Peyer's patch (tissue), 4 donors: ENCODE measurements around the gene EEFSEC. TPM values are rescaled to one million over a fixed set of nuclear protein-coding genes. Genes with fewer than 3 reads are reported as not detected.

Experiments used
- DNase-seq, 3 donors: peaks; one replicate each; pipeline ENCODE4 v3.0.0-alpha.2; 2017 to 2019
- H3K27ac ChIP-seq, 4 donors: fragments of 200-600 bp; sonication (generic); one replicate each; pipeline ENCODE4 v1.5.1; 2016 to 2019
- H3K27me3 ChIP-seq, 2 donors: fragments of 200-600 bp; sonication (generic); one replicate each; pipeline ENCODE4 v1.5.1; 2019
- H3K36me3 ChIP-seq, 3 donors: fragments of 200-600 bp; sonication (generic); one replicate each; pipeline ENCODE4 v1.5.1; 2016 to 2019
- H3K4me1 ChIP-seq, 4 donors: fragments of 200-600 bp; sonication (generic); one replicate each; pipeline ENCODE4 v1.5.1; 2016 to 2019
- H3K4me3 ChIP-seq, 4 donors: fragments of 200-600 bp; sonication (generic); 1 replicate in 3 of 4; 2 replicates in 1 of 4; pipeline ENCODE4 v1.5.1; 2016 to 2019; ENCODE audit warnings: mild to moderate bottlenecking in 1 of 4
- H3K9me3 ChIP-seq, 4 donors: fragments of 200-600 bp; sonication (generic); one replicate each; pipeline ENCODE4 v1.5.1; 2016 to 2019; ENCODE audit warnings: mild to moderate bottlenecking in 1 of 4
- POLR2A ChIP-seq, 2 donors: fragments of 450-650 bp; IDR thresholded peaks; one replicate each; pipeline ENCODE4 v1.5.1; 2017; ENCODE audit warnings: antibody characterized with exemption in 2 of 2, mild to moderate bottlenecking in 2 of 2, moderate library complexity in 2 of 2
- total RNA-seq, 4 donors: library from RNA; depleted of rRNA; stranded (reverse); fragments of >200 nt; gene quantifications; one replicate each; pipeline ENCODE4 v1.1.0, GENCODE V29; 2016
- TF ChIP-seq, protein P1 (sequence below), 6 experiments: fragments of 450-650 bp in 4 of 6; fragments of 200-600 bp in 2 of 6; sonication (generic) in 1 of 6; IDR thresholded peaks; one replicate each; pipeline ENCODE4 v1.5.1; 2017 to 2019; ENCODE audit warnings: antibody characterized with exemption in 6 of 6, mild to moderate bottlenecking in 3 of 6, moderate library complexity in 1 of 6

EEFSEC gene
- total RNA-seq, 4 donors from 2014 or later: 11.7 to 50.3 (median 19.6) TPM

DNA sequence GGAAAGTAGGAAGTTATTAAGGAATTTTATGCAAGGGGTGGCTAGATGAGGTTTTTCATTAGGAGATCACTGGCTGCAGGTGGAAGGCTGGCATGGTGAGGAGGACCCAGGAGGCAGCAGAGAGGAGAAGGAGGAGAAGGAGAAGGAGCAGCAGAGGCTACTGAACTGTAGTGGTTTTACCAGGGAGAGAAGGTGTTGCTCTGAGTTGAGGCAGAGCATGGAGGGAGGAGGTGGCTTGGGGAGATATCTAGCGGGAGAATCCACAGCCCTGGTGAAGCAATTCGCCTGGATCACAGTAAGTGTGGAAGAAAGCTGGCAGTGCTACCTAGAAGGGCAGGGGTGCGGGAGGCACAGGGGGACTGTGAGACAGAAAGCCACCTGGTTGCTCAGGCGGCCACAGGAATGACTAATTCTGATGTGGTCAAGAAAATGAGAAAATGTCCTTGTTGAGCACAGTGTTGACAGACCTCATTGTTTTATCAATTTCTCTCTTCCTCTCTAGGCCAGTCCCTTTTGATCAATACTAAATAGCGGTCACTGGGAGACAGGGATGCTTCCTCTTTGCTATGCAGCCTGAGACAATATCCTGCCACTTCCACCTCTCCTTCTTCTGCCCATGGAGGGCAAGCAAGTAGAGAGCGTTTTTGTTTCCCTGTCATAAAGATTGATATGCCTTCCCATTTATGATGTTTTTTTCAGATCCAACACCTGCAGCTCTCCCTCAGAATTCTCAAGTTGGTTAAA lies 94.6 kb downstream of the EEFSEC start:
- H3K4me1 ChIP-seq: no peaks in the 10 kb centered on the region
- H3K36me3 ChIP-seq: peaks cover 0 to 11% (median 0%) of the 10 kb centered on the region in 3 donors
- no peak overlapping the region for H3K27ac ChIP-seq
- H3K4me3 ChIP-seq: no peak overlapping the region
- no peaks in the 10 kb centered on the region for H3K9me3 ChIP-seq
- no peak for DNase-seq
- H3K27me3 ChIP-seq: no peaks in the 10 kb centered on the region
- TF ChIP-seq, protein P1, sequence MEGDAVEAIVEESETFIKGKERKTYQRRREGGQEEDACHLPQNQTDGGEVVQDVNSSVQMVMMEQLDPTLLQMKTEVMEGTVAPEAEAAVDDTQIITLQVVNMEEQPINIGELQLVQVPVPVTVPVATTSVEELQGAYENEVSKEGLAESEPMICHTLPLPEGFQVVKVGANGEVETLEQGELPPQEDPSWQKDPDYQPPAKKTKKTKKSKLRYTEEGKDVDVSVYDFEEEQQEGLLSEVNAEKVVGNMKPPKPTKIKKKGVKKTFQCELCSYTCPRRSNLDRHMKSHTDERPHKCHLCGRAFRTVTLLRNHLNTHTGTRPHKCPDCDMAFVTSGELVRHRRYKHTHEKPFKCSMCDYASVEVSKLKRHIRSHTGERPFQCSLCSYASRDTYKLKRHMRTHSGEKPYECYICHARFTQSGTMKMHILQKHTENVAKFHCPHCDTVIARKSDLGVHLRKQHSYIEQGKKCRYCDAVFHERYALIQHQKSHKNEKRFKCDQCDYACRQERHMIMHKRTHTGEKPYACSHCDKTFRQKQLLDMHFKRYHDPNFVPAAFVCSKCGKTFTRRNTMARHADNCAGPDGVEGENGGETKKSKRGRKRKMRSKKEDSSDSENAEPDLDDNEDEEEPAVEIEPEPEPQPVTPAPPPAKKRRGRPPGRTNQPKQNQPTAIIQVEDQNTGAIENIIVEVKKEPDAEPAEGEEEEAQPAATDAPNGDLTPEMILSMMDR (IDR thresholded peaks at IDR 0.05): no peak
- no peak for TF ChIP-seq POLR2A (IDR thresholded peaks at IDR 0.05)

DNA sequence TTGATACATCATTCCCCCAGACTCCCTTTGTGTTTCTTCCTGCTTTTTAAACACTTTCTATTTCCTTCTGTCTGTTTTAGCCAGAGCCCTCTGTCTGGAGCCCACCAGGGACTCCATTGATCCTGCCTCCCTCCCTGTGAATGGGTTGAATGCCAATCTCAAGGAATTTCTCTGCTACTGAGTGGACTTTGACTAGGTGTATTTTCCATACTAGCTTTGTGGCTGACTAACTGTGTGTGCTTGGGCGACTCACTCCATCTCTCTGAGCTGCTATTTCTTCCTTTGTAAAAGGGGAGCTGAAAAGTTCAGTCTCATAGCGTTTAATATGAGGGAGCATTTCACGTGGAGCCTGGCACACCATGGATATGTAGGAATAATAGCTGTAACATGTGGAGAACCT lies 98.8 kb downstream of the EEFSEC start:
- H3K36me3 ChIP-seq: peaks cover 0 to 3% (median 0%) of the 10 kb centered on the region in 3 donors
- H3K27me3 ChIP-seq: no peaks in the 10 kb centered on the region
- no peak overlapping the region for H3K4me3 ChIP-seq
- H3K9me3 ChIP-seq: no peaks in the 10 kb centered on the region
- no peak overlapping the region for H3K27ac ChIP-seq
- H3K4me1 ChIP-seq: no peaks in the 10 kb centered on the region
- TF ChIP-seq POLR2A (IDR thresholded peaks at IDR 0.05): no peak
- DNase-seq: no peak

DNA sequence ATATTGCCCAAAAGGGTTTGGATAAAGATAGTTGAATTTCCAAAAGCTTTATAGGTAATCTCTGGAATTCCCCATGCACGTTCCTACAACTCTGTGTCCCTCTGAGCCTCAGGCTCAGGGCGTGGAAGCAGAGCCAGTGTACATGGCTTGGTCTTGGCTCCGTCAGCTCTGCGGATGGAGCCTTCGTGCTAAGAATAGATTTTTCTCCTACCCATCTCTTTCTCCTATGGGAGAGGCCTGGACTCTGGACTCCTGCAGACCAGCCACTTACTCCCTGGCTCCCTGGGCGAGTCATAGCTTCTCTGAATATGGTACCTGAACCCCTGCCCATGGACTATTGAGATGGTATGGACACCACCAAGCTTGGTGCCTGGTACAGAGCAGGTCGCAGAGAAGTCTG lies 99.9 kb downstream of the EEFSEC start:
- Histone ChIP-seq H3K27me3 (no peaks in the 10 kb centered on the region), H3K9me3 (no peaks in the 10 kb centered on the region), H3K27ac (no peak overlapping the region), H3K4me1 (no peaks in the 10 kb centered on the region), H3K4me3 (no peak overlapping the region), H3K36me3 (no peaks in the 10 kb centered on the region)
- TF ChIP-seq, protein P1 (IDR thresholded peaks at IDR 0.05): no peak
- TF ChIP-seq POLR2A (IDR thresholded peaks at IDR 0.05): no peak
- DNase-seq: no peak

DNA sequence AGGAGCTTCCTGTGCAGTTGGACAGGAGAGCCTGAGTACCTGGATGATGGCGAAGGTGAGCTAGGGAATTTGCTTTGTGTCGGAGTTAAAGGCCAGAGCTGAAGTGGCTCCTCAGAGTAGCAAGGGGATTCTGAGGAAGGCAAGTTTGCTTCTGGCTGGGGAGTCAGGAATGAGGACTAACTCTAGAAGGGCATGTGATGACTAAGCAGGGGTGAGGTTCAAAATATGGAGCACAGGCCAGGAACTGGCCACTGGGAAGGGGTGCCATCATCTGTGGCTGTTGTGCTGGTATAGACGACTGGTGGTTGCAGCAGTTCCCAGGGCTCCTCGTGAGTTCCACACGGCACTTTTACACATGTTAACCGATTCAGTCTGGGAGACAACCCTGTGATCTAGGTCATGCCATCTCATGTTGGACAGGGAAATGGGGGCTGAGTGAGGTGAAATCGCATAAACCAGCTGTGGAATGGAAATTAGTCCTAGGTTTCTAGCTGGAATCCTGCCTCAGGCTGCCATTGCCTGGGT lies 100.8 kb downstream of the EEFSEC start:
- Histone ChIP-seq H3K9me3 (peaks cover 0 to 4% (median 0%) of the 10 kb centered on the region in 4 donors), H3K27me3 (no peaks in the 10 kb centered on the region), H3K36me3 (no peaks in the 10 kb centered on the region), H3K27ac (no peak overlapping the region), H3K4me1 (no peaks in the 10 kb centered on the region), H3K4me3 (no peak overlapping the region)
- TF ChIP-seq POLR2A (IDR thresholded peaks at IDR 0.05): no peak
- TF ChIP-seq, protein P1 (IDR thresholded peaks at IDR 0.05): no peak
- DNase-seq: no peak

DNA sequence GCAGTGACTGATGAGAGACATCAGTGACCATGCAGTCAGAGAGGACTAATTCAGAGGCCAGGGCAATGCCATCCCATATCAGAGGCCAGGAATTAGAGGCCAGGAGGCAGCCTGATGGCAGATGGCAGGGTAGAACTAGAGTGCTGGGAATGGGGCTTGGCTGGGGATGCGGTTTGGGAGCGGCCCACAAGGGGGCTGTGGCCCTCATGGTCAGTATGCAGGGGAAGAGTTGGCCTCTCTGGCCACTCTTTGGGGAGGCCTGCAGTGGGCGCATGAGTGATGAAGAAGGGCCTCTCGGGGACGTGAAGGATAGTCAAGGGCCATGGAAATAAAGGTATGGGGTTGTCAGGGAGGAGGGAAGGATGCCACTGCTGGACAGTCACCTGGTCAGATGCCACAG lies 101.7 kb downstream of the EEFSEC start:
- no peak for TF ChIP-seq POLR2A (IDR thresholded peaks at IDR 0.05)
- TF ChIP-seq, protein P1 (IDR thresholded peaks at IDR 0.05): no peak
- H3K27ac ChIP-seq: no peak overlapping the region
- H3K36me3 ChIP-seq: no peaks in the 10 kb centered on the region
- H3K27me3 ChIP-seq: no peaks in the 10 kb centered on the region
- DNase-seq: no peak
- H3K9me3 ChIP-seq: peaks cover 0 to 4% (median 0%) of the 10 kb centered on the region in 4 donors
- H3K4me3 ChIP-seq: no peak overlapping the region
- H3K4me1 ChIP-seq: no peaks in the 10 kb centered on the region

DNA sequence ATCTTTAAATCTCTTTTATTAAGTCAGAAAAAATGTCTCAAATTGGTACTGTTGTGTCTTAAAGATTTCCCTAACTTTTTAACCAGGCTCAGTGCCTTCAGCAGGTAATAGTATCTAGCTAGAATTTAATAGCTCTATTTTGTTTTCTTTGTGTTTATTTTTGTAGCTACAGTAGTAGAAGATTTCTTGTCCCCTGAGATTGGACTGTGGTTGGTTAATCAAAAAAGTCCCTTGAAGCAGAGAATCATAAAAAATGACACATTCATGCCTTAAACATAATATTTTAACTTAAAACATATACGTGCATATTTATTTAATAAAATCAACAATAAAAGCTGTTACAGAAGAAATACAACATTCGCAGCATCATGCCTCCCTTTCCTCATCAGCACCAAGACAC lies 102.8 kb downstream of the EEFSEC start:
- Histone ChIP-seq H3K27ac (no peak overlapping the region), H3K4me3 (no peak overlapping the region), H3K4me1 (no peaks in the 10 kb centered on the region), H3K9me3 (peaks cover 0 to 8% (median 0%) of the 10 kb centered on the region in 4 donors), H3K27me3 (no peaks in the 10 kb centered on the region), H3K36me3 (no peaks in the 10 kb centered on the region)
- no peak for DNase-seq
- TF ChIP-seq POLR2A (IDR thresholded peaks at IDR 0.05): no peak
- TF ChIP-seq, protein P1 (IDR thresholded peaks at IDR 0.05): no peak
